Sciatic nerve (tissue), 2 donors: ENCODE data around the gene SPSB3. TPM values are rescaled to one million over a fixed set of nuclear protein-coding genes. Genes with fewer than 3 reads are reported as not detected.

Experiments used
- ATAC-seq: fragments of 200-7000 bp; cut with Tn5 transposase; one replicate; pipeline ENCODE4 v1.9.1; 2020; ENCODE audit warnings: mild to moderate bottlenecking, moderate library complexity
- DNase-seq: peaks from one replicate; pipeline ENCODE4 v3.0.0-alpha.2; 2020; ENCODE audit warnings: low spot score
- intact Hi-C: fragments of 100-400 bp; cut with DNase I; formaldehyde crosslinking; loops from one replicate; pipeline ENCODE4 v1.14.2; 2022
- microRNA-seq: library from miRNA; unstranded; fragments of <30 nt; microRNA quantifications from one replicate; pipeline ENCODE4 v1.2.0, GENCODE V29; 2020
- total RNA-seq: library from RNA; stranded (reverse); fragmentation: NEBNext Ultra II Directional; extraction: Animal tissue kit (Norgen Biotek cat#: 25700); gene quantifications from one replicate; pipeline ENCODE4 v1.2.1, GENCODE V29; 2021
- donor health status: DM: no; HTN: no; CAD: no.
- donor health status: DM: no; HTN: no; CAD: no.

Gene SPSB3
- total RNA-seq, 1 donor from 2014 or later, result 35.3 TPM

DNA sequence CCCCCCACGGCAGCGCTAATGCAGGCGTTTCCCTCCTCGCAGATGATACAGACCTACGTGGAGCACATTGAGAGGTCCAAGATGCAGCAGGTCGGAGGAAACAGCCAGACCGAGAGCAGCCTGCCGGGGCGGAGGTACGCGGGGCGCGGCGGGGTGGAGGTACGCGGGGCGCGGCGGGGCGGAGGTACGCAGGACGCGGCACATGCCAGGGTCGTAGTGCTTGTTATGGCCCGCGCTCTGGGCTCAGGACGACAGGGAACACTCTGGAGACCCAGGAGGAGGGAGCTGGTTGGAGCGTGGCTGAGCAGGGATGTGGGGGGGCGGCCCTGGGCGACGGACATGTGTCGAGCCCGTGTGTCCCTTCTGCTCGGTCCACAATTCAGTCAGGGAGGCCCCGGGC is 52.9 kb downstream of the SPSB3 start:
- DNase-seq (peak; percentile 51), ATAC-seq (no peak)
- intact Hi-C loops, result no loop called here

DNA sequence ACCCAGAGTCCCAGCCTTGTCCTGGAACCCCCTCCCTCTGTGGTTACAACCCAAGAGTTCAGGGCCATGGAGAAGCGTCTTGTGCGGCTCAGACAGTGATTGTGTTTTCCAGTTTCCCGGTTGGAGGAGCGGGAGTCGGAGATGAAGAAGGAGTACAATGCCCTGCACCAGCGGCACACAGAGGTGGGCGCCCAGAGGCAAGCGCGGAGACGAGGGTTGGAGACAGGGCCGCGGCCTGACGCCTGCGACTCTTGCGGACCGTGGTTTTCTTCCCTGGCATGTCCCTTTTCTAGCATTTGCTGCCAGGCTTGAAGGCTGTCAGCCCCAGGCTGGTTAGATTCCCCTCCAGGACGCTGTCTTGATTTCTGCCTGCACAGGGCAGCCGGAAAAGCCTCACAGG is 53.3 kb downstream of the SPSB3 start:
- ATAC-seq, result no peak
- DNase-seq, result no peak
- intact Hi-C loops, result no loop called here

DNA sequence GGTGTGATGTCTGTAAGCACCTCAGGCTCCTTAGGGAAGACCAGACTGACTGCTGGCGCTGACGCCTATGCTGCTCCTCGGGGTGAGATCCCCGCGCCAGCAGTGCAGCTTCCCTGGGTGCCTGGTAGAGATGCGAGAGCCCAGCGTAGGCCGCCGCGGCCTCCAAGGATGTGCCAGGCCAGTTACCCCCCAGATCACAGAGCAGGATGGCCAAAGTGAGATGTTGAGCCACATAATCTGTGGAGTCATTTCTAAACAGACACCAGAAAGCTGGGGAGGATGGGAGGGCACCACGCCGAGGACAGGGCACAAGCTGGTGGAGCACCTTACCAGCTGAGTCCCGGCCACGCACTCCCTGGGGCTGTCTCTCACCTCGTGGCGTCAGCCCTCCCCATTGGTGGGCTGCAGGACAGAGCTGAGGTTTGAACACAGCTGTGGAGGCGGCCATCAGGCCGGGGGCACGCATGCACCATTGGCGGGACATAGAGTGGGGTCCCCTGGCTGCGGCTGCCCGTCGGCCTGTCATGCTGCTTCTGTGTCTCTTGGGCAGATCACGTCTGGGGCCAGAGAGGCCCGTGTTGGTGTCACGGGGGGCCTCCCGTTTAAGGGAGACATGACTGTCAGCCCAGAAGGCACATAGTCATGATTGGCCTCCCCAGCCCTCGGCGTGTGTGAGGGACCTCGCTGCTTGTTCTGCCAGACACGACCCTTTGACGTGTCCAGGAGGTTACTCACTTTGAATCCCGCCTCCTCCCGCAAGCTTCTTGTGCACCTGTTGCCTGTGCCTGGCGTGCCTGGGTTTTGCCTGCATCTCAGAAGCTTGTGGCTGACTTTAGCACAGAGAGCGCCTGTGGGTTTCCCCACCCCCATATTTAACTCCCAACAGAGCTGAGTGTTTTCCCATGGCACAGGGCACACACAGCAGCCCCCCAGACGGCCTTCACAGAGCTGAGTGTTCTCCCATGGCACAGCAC is 54.4 kb downstream of the SPSB3 start:
- intact Hi-C loops, result no loop called here
- DNase-seq, result no peak
- ATAC-seq, result no peak

Small RNA genes lying within 50 kb of the gene (microRNA-seq; reads per million reads assigned to microRNA genes)
- gene MIR3177, result not detected

Other genes starting within 250 kb of the SPSB3 start
- 20.4 TPM for gene TMEM204, start 248.9 kb downstream of the SPSB3 start, total RNA-seq
- 29.2 TPM for gene IFT140, start 170.5 kb downstream of the SPSB3 start, total RNA-seq
- 26.1 TPM for gene CRAMP1, start 170.2 kb downstream of the SPSB3 start, total RNA-seq
- gene JPT2, start 104.3 kb downstream of the SPSB3 start, total RNA-seq, result 26.0 TPM
- 93.3 TPM for gene MAPK8IP3, start 76.4 kb downstream of the SPSB3 start, total RNA-seq
- gene NME3, start 11.0 kb downstream of the SPSB3 start, total RNA-seq, result 50.1 TPM
- 15.3 TPM for gene EME2, start 9.8 kb downstream of the SPSB3 start, total RNA-seq
- gene MRPS34, start 9.4 kb downstream of the SPSB3 start, total RNA-seq, result 42.7 TPM
- gene NUBP2, start 389 bp upstream of the SPSB3 start, total RNA-seq, result 28.0 TPM
- gene IGFALS, start 11.1 kb upstream of the SPSB3 start, total RNA-seq, result 0.22 TPM
- 73.4 TPM for gene HAGH, start 44.3 kb upstream of the SPSB3 start, total RNA-seq
- 13.8 TPM for gene FAHD1, start 44.6 kb upstream of the SPSB3 start, total RNA-seq
- not detected for gene MEIOB, start 89.6 kb upstream of the SPSB3 start, total RNA-seq
- not detected for gene HS3ST6, start 135.8 kb upstream of the SPSB3 start, total RNA-seq
- gene MSRB1, start 160.6 kb upstream of the SPSB3 start, total RNA-seq, result 16.0 TPM
- not detected for gene RPL3L, start 172.1 kb upstream of the SPSB3 start, total RNA-seq
- gene NDUFB10, start 177.0 kb upstream of the SPSB3 start, total RNA-seq, result 85.8 TPM
- 990 TPM for gene RPS2, start 182.3 kb upstream of the SPSB3 start, total RNA-seq
- gene RNF151, start 184.3 kb upstream of the SPSB3 start, total RNA-seq, result not detected
- gene TBL3, start 189.5 kb upstream of the SPSB3 start, total RNA-seq, result 21.8 TPM
- not detected for gene NOXO1, start 198.9 kb upstream of the SPSB3 start, total RNA-seq
- gene GFER, start 201.6 kb upstream of the SPSB3 start, total RNA-seq, result 15.5 TPM
- 0.76 TPM for gene SYNGR3, start 207.4 kb upstream of the SPSB3 start, total RNA-seq
- 34.5 TPM for gene ZNF598, start 227.2 kb upstream of the SPSB3 start, total RNA-seq
- gene NPW, start 237.2 kb upstream of the SPSB3 start, total RNA-seq, result 0.36 TPM
- 107 TPM for gene NHERF2, start 244.3 kb upstream of the SPSB3 start, total RNA-seq